ENCODE measurements around the gene PKIB. TPM values are rescaled to one million over a fixed set of nuclear protein-coding genes. Genes with fewer than 3 reads are reported as not detected.
"Not testable (repeated sequence)": the region's sequence is repeated elsewhere in the genome, so short reads cannot be mapped to it uniquely, and the experiment has no call there.

The PKIB gene
- total RNA-seq, 1 donor from 2014 or later: 202 TPM

DNA sequence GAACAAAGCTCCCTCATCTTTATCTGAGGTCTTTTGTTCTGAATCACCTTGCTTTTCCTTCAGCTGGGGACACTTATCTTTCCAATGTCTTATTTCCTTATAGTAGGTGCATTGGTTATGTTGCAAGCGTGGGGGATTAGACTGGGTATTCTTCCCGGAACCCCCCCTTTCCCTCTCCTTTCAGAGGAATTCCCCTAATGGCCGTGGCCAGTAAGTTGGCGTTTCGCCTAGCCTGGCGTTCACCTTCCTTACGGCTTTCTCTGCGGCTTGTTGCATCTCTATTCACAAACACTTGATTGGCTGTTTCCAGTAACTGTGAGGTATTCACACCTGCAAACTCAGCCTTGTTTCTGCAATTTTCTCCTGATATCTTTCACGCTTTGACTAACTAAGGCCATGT is 136.5 kb downstream of the PKIB start:
- no peak overlapping the region for H3K4me3 ChIP-seq
- no peak overlapping the region for H3K4me2 ChIP-seq
- no peak overlapping the region for H2AFZ ChIP-seq (replicated peaks)
- H3K4me1 ChIP-seq: peaks cover under 1% of the 10 kb centered on the region
- Mint-ChIP-seq H3K27me3 (ENCODE audit: insufficient read depth, low read depth) (no peaks in the 10 kb centered on the region), H3K36me3 (peaks cover 4% of the 10 kb centered on the region), H3K27ac (no peak overlapping the region), H3K9me3 (peaks cover 18% of the 10 kb centered on the region), H3K4me3 (no peak overlapping the region), H3K4me1 (peaks cover 4% of the 10 kb centered on the region)
- peaks cover 3% of the 10 kb centered on the region for H3F3A ChIP-seq (ENCODE audit: low read depth)
- no peaks in the 10 kb centered on the region for H3K9me3 ChIP-seq (ENCODE audit: low read depth)
- no peak for TF ChIP-seq EZH2 (IDR thresholded peaks at IDR 0.05)
- TF ChIP-seq, protein P1, sequence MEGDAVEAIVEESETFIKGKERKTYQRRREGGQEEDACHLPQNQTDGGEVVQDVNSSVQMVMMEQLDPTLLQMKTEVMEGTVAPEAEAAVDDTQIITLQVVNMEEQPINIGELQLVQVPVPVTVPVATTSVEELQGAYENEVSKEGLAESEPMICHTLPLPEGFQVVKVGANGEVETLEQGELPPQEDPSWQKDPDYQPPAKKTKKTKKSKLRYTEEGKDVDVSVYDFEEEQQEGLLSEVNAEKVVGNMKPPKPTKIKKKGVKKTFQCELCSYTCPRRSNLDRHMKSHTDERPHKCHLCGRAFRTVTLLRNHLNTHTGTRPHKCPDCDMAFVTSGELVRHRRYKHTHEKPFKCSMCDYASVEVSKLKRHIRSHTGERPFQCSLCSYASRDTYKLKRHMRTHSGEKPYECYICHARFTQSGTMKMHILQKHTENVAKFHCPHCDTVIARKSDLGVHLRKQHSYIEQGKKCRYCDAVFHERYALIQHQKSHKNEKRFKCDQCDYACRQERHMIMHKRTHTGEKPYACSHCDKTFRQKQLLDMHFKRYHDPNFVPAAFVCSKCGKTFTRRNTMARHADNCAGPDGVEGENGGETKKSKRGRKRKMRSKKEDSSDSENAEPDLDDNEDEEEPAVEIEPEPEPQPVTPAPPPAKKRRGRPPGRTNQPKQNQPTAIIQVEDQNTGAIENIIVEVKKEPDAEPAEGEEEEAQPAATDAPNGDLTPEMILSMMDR (IDR thresholded peaks at IDR 0.05): no peak
- TF ChIP-seq EZH2phosphoT487 (IDR thresholded peaks at IDR 0.05): no peak
- H3K27me3 ChIP-seq: no peaks in the 10 kb centered on the region
- H3K27ac ChIP-seq: no peak overlapping the region
- H3K79me2 ChIP-seq (ENCODE audit: low read depth): no peaks in the 10 kb centered on the region
- no peaks in the 10 kb centered on the region for H4K20me1 ChIP-seq (ENCODE audit: low read depth)
- DNase-seq (ENCODE audit: low spot score): no peak
- H3K36me3 ChIP-seq: no peaks in the 10 kb centered on the region
- no peak overlapping the region for H3K9ac ChIP-seq

DNA sequence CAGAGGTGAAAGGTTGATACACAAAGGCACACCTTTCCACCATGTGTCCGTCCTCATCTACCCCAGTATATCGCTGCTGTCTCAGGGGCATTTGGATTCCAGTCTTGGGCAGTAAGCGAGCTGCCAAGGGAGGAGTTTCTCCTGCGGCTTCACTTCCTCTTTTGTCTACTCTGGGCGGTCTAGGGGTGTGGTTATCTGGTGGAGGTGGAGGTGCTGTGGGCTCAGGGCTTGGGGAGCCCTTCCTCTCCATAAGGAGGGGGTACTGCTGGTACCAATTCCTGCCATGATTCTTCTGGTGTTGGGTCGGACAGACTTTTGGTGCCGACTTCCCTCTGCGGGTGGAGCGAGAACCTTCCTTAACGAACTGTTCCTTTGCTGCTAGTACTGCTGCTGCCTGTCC is 137.4 kb downstream of the PKIB start:
- H3K4me1 Mint-ChIP-seq: peaks cover 8% of the 10 kb centered on the region
- Histone ChIP-seq H3K36me3 (no peaks in the 10 kb centered on the region), H3K79me2 (ENCODE audit: low read depth) (no peaks in the 10 kb centered on the region), H3K27ac (no peak overlapping the region), H3K9ac (no peak overlapping the region), H3K4me2 (no peak overlapping the region), H3K9me3 (ENCODE audit: low read depth) (no peaks in the 10 kb centered on the region), H4K20me1 (ENCODE audit: low read depth) (no peaks in the 10 kb centered on the region), H3F3A (ENCODE audit: low read depth) (peaks cover 3% of the 10 kb centered on the region), H2AFZ (replicated peaks) (no peak overlapping the region), H3K4me3 (no peak overlapping the region), H3K27me3 (no peaks in the 10 kb centered on the region), H3K4me1 (peaks cover 9% of the 10 kb centered on the region)
- H3K9me3 Mint-ChIP-seq: peaks cover 18% of the 10 kb centered on the region
- H3K27me3 Mint-ChIP-seq (ENCODE audit: insufficient read depth, low read depth): no peaks in the 10 kb centered on the region
- no peak overlapping the region for H3K4me3 Mint-ChIP-seq
- H3K27ac Mint-ChIP-seq: no peak overlapping the region
- DNase-seq (ENCODE audit: low spot score): no peak
- TF ChIP-seq EZH2 (IDR thresholded peaks at IDR 0.05): no peak
- H3K36me3 Mint-ChIP-seq: peaks cover 4% of the 10 kb centered on the region

DNA sequence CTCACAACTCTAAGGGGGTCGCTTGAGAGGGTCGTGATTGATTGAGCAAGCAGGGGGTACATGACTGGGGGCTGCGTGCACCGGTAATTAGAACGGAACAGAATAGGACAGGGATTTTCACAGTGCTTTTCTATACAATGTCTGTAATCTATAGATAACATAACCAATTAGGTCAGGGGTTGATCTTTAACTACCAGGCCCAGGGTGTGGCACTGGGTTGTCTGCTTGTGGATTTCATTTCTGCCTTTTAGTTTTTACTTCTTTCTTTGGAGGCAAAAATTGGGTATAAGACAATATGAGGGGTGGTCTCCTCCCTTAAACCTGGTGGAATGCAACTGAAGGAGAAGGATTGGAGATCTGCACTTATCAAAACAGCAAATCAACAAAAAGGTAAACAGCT is 138.7 kb downstream of the PKIB start:
- H3K4me3 Mint-ChIP-seq; H3K9ac ChIP-seq; DNase-seq (ENCODE audit: low spot score); H3F3A ChIP-seq (ENCODE audit: low read depth); H3K27me3 ChIP-seq; H3K4me3 ChIP-seq; H3K79me2 ChIP-seq (ENCODE audit: low read depth); H3K27ac ChIP-seq; H3K36me3 ChIP-seq; H4K20me1 ChIP-seq (ENCODE audit: low read depth); H3K36me3 Mint-ChIP-seq; H3K4me2 ChIP-seq; H2AFZ ChIP-seq (replicated peaks); H3K9me3 ChIP-seq (ENCODE audit: low read depth); H3K27ac Mint-ChIP-seq; H3K27me3 Mint-ChIP-seq (ENCODE audit: insufficient read depth, low read depth): not testable (repeated sequence)
- peaks cover 17% of the 10 kb centered on the region for H3K4me1 Mint-ChIP-seq
- peaks cover 21% of the 10 kb centered on the region for H3K4me1 ChIP-seq
- peaks cover 18% of the 10 kb centered on the region for H3K9me3 Mint-ChIP-seq

DNA sequence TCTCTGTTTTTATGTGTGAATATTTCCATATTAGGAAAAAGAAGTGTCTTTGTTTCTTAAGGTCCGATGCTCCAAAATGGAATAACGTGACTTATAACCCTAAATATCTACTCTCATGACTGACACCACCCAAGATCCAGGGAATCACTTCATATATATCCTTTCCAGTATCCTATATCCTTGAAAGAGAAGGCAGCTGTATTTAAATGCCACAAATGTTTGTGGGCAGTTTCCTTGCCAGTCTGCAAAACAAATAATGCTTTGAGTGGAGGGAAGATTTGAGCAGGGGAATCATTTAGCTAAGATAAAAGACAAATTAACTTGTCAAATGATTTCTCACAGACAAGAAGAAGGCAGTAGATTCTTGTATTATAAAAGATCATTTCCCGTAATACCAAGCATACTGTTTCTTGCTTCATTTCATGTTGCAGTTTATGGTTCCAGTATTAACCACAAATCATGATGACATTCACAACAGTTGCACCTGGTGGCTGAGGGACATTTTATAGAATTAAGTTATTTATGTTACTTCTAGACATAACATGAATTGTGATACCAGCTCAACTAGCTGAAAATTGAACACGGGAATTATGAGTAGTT is 139.3 kb downstream of the PKIB start:
- no peaks in the 10 kb centered on the region for H4K20me1 ChIP-seq (ENCODE audit: low read depth)
- no peaks in the 10 kb centered on the region for H3K27me3 ChIP-seq
- H3K36me3 Mint-ChIP-seq: peaks cover 4% of the 10 kb centered on the region
- H3K4me3 ChIP-seq: no peak overlapping the region
- no peak overlapping the region for H3K4me3 Mint-ChIP-seq
- H3K9ac ChIP-seq: no peak overlapping the region
- TF ChIP-seq EZH2 (IDR thresholded peaks at IDR 0.05): no peak
- TF ChIP-seq, protein P1 (IDR thresholded peaks at IDR 0.05): no peak
- TF ChIP-seq EZH2phosphoT487 (IDR thresholded peaks at IDR 0.05): no peak
- peaks cover under 1% of the 10 kb centered on the region for H3K27me3 Mint-ChIP-seq (ENCODE audit: insufficient read depth, low read depth)
- H3K27ac ChIP-seq: no peak overlapping the region
- H3K4me1 Mint-ChIP-seq: peaks cover 20% of the 10 kb centered on the region
- H3K9me3 Mint-ChIP-seq: peaks cover 18% of the 10 kb centered on the region
- H2AFZ ChIP-seq (replicated peaks): no peak overlapping the region
- H3F3A ChIP-seq (ENCODE audit: low read depth): peaks cover 8% of the 10 kb centered on the region
- H3K4me1 ChIP-seq: peaks cover 27% of the 10 kb centered on the region
- DNase-seq (ENCODE audit: low spot score): no peak
- H3K79me2 ChIP-seq (ENCODE audit: low read depth): no peaks in the 10 kb centered on the region
- H3K27ac Mint-ChIP-seq: no peak overlapping the region
- H3K4me2 ChIP-seq: no peak overlapping the region
- H3K36me3 ChIP-seq: no peaks in the 10 kb centered on the region
- no peaks in the 10 kb centered on the region for H3K9me3 ChIP-seq (ENCODE audit: low read depth)

Data from neural progenitor cell (in vitro differentiated cells).